NCI-H774 (cell line): ENCODE data around the gene TMED7.

Experiments
- DNase-seq: peaks from one replicate; lab custom pipeline; 2025; lab: John Stamatoyannopoulos, UW

TMED7 gene

DNA sequence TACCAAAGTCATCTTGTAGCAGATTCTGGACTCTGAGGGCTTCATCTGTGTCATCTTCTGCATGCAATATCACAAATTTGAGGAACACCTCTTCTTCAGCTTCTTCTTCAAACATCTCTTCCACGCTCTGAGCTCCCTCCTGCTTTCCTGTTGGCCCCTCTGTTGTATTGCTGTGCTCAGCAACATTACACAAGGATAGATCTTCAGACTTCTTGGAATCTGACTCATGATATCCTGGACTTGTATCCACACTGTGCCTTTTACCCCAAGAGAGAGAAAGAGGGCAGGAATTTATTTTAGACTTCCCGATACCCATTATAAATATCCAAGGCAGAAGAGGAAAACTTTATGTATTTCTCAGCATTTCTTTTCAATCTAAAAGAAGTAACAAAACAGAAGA, 44.9 kb downstream of the TMED7 start:
- no peak for DNase-seq

DNA sequence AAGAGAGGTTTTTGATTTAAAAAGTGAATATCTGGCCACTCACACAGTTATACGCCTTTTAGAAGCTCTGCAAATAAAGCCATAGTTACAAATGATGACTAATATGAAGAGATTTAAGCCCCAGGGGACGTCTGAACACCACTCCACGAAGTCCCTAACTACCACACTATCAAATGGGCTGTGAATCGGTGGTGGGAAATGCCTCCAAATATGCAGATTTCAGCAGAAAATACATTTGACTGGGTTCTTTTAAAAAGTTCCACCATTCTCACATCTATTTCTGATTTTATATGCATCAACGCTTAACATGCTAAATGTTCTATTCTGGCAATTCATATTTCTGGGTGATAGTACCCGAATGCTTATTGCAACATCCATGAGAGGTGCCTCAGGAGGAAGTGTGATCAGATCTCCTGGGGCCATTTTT, 46.1 kb downstream of the TMED7 start:
- no peak for DNase-seq

DNA sequence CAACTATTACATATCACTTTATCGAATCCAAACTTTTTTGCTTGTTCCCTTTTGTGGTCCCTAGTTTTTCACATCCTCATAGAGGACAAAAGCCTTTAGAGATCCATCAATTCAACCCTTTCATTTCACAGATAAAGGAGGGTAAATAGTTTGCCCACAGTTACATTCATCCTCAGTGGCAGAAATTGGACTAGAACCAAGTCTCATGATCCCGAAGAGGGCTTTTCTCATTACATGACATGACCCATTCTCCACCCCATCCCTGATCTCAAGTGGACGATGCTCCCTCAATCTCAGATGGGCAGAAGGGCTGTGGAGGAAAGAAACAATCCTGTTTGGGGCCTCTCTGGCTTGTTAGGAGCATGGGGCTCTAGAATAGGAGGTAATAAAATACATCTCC, 46.6 kb downstream of the TMED7 start:
- no peak for DNase-seq

DNA sequence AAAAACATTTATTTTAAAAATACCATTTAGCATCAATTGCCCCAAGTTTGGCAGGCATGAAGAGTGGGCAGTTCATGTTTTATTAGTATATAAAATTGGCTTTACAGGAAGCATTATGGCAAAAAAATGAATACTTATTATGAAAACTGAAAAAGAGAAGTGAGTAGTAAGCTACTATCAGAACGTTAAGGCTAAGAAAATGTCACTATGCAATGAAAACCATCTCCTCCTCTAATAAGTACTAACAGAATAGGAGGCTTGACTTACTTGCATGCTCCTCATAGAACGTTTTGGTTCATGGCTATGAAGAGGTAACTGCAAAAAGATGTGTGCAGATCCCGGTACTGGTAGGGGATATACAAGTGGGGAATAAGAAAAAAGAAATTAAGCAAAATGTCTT, 47.2 kb downstream of the TMED7 start:
- DNase-seq = no peak

DNA sequence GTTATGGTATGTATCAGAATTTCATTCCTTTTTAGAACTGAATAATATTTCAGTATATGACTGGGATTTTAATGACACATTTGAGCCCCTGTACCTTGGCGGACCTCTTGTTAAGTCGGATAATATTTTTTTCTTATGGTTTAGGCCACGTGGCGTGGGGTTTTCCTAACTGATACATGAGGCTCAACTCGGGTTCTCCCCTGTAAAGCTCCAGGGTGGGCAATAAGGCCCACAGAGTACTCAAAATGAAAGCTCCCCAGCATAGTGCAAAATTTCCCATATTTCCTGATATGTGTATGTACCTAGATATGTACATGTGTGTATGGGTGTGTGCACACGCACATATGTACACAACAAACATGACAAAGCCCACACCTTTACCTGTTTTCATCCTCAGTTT, 48.1 kb downstream of the TMED7 start:
- no peak for DNase-seq

DNA sequence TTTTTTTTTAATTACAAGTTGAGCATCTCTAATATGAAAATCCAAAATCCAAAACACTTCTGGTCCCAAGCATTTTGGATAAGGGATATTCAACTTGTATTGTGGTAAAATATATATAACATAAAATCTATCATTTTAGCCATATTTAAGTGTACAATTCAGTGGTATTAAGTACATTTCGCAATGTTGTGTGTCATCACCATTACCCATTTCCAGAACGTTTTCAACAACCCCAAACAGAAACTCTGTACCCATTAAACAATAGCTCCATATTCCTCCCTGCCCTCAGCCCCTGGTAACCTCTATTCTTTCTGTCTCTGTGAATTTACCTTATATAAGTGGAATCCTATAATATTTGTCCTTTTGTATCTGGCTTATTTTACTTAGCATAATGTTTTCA, 48.5 kb downstream of the TMED7 start:
- DNase-seq = no peak

DNA sequence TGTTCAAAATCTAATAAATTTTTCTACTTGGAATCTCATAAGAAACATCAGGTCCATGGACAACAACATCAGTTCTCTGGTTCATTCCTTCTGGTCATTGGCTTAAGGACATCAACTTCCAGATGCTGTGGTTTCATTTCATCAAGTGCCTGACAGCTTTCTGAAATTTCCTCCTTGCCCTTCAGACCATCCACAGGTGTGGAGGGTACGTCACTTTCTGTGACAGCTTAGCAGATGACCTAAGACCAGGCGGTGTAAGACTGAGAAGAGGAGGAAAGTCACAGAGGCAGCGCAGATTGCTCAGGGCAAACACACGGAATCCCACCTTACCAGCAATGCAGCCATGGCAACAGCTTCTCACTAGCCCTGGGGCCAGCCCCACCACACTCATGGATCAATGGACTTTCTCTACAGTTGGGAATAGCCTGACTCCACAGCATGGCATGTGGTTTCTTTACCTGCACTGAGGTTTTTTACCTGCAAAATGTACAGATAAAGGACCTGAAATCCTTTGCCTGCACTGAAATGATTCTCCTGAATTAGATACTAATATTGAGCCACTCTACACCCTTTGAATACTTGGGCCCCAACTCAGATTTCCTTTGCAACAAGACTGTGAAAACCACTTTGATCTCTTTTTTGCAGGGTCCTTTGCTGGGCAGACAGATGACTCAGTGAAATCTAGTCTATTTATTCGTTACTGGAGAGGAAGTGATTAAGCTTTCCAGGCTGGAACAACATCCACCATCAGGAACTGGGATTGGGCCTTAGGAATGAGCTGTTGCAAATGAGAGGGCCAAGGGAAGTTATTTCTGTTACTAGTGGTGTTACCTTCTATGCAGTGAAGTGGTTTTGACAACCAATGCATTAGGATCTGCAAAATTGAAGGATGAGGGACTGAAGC, 50.4 kb downstream of the TMED7 start:
- no peak for DNase-seq

DNA sequence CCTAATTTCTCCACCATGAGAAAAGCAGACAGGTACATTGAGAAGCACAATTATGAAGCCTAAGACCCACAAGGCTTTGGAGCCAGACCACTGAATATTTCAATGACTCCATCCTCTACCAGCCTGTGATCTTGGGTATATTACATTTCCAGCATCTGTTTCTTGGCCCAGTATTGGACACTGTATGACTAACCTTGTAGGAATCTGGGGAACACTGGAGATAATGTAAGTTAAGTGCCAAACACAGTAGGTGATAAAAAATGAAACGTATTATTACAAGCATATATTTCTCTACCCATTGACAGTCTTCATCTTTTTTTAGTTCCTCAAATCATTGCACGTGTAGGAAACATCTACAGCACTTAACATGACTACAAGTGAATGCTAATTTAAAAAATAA, 52.7 kb downstream of the TMED7 start:
- DNase-seq = no peak

DNA sequence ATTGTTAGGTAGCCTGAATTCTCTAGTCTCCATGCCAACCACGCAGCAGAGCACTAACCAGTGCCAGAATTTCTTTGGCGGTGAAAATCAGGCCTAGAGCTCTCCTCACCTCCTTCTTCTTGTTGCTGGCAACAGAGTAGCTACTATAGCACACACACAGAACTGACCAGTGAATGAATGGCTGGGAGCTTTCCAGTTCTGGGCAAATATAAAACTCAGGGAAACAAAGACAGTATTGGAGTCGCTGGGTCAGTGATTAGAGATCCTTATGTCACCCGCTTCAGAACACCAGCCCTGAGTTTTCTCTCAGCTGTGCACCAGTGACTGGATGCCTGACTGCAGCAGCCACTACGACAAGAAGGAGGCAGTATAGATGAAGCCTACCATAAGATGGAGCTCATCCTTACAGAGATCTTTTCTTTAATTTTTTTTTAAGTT, 54.4 kb downstream of the TMED7 start:
- DNase-seq = peak; percentile 33

DNA sequence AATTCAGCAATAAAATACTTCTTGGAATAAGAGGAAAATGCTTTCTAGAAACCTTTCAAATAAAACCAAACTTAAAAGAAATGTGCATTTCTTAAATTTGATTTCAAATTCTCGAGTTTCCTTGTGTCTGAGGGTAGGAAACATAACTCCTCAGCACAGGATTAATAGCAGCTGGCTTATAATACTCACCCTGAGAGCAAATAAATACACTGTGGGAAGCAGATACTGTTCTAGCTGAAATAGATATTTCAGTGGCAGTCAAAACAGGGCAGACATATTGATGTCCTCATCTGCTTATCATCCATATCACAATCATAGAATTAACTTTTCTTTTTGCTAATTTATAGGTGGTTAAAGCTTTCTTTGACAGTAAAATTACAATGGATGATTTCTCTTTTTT, 57.2 kb downstream of the TMED7 start:
- no peak for DNase-seq

DNA sequence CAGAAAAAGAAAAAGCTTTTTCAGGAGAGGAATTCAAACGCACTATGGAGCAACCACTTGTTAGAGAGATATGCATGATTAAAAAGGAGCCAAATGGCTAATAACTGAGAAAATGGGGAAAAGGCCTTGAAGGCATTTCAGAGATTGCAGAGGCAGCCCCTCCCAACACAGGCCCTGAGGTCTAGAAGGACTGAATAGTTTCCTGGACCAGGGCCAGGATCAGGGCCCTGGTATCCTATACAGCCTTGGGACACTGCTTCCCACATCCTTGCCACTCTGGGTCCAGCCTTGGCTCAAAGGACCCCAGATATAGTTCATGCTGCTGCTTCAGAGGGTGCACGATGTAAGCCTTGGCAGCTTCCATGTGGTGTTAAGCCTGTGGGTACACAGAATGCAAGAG, 60.6 kb downstream of the TMED7 start:
- DNase-seq = no peak
